Measurements from ENCODE around the gene FOXO1.
A peak's percentile ranks its signal among the peaks of the same experiment; 100 is the strongest.
"Not testable (repeated sequence)": the region's sequence is repeated elsewhere in the genome, so short reads cannot be mapped to it uniquely, and the experiment has no call there.

FOXO1 gene

DNA sequence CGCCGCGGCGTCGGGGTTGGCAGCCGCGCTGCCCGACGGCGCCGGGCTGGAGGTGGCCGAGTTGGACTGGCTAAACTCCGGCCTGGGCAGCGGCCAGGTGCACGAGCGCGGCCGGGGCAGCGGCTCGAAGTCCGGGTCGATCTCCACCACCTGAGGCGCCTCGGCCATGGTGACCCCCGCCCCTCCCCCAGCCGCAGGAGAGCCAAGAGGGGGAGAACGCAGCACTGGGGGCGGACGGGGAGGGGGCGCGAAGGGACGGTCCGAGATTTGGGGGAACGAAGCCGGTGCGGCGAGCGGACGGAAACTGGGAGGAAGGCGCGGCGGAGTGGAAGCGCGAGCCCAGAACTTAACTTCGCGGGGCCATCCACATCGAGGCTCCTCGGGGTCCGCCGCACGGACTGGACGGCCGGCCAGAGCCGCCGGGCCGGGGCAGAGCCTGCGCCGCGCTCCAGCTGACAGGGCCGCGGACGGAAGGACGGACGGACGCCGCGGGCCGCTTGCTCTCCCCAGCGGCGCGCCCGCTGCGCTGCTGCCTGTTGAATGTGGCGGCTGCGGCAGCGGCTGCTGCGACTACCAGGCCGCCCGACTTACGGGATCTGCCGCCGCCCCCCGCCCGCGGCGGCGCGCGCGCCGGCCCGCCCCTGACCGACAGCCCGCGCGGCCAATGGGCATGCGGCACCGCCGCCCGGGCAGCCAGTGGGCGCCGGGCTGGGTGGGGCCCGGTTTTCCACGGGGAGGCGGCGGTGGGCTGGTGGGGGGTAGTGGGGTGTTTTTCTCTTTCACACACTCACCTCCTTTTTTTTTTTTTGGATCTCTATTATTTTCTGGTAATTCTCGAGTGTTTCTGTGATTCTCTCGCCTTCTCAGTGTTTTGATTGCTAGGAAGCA lies at the start of gene FOXO1:
Gene FOXO1, minus strand, starts transcription at position 597 of the 888 bp plus-strand sequence. Its CDS starts 429 bp downstream, at position 168.
- Histone ChIP-seq H3K27ac (peak within 1 kb of the TSS; percentile 79), H3K36me3 (replicated peaks) (no peaks in the 10 kb centered on the region), H3K27me3 (replicated peaks) (no peaks in the 10 kb centered on the region), H3K4me3 (ENCODE audit: low read depth, low read length) (peak within 1 kb of the TSS; percentile 81)
- peak; percentile 80 for DNase-seq
- in situ Hi-C loops (cut with HindIII; ENCODE audit: low pct_ligation_motif_present, low sequenced_read_pairs), result no loop called here
- TF ChIP-seq, protein P1, sequence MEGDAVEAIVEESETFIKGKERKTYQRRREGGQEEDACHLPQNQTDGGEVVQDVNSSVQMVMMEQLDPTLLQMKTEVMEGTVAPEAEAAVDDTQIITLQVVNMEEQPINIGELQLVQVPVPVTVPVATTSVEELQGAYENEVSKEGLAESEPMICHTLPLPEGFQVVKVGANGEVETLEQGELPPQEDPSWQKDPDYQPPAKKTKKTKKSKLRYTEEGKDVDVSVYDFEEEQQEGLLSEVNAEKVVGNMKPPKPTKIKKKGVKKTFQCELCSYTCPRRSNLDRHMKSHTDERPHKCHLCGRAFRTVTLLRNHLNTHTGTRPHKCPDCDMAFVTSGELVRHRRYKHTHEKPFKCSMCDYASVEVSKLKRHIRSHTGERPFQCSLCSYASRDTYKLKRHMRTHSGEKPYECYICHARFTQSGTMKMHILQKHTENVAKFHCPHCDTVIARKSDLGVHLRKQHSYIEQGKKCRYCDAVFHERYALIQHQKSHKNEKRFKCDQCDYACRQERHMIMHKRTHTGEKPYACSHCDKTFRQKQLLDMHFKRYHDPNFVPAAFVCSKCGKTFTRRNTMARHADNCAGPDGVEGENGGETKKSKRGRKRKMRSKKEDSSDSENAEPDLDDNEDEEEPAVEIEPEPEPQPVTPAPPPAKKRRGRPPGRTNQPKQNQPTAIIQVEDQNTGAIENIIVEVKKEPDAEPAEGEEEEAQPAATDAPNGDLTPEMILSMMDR (IDR thresholded peaks at IDR 0.05; ENCODE audit: low read depth, low read length, missing control alignments), result no peak

DNA sequence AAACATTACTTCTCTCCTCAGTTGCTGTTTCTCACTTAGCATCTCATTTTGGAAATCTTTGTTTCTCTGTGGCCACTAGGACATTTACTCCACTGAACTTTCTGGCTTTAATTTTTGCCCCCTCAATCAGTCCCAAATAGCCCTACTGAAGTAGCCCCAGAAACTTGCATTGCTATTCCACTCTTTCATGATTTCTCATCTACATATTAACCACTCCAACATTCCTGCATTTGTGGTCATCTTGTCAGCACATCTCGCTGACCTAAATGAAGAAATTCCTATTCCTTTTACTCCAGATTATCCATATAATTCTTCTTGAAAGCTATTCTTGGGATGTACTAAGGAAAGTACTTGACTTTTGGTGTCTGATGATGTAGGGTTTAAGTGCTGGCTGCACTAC lies 48.0 kb upstream of the FOXO1 start:
- H3K27me3 ChIP-seq (replicated peaks); in situ Hi-C loops (cut with HindIII; ENCODE audit: low pct_ligation_motif_present, low sequenced_read_pairs); H3K27ac ChIP-seq; DNase-seq; H3K36me3 ChIP-seq (replicated peaks); H3K4me3 ChIP-seq (ENCODE audit: low read depth, low read length): not testable (repeated sequence)

DNA sequence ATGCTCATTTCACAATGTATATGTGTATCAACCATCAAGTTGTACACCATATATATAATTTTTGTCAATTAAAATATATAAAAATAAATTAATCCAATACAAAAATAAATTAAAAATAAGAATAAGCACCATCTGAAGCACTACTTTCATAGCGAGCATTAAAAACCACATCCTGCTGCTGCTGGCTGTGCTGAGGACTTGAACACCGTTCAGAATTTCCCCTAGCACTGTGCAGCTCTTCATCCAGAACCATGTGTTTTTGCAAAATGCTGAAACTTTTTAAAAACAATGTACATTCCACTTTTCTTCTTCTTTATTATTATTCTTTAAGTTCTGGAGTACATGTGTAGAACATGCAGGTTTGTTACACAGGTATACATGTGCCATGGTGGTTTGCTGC lies 40.0 kb upstream of the FOXO1 start:
- H3K27me3 ChIP-seq (replicated peaks), result no peaks in the 10 kb centered on the region
- no peak overlapping the region for H3K27ac ChIP-seq
- no peak for DNase-seq
- in situ Hi-C loops (cut with HindIII; ENCODE audit: low pct_ligation_motif_present, low sequenced_read_pairs), result no loop called here
- H3K4me3 ChIP-seq (ENCODE audit: low read depth, low read length), result no peak overlapping the region
- TF ChIP-seq, protein P1 (IDR thresholded peaks at IDR 0.05; ENCODE audit: low read depth, low read length, missing control alignments), result no peak
- H3K36me3 ChIP-seq (replicated peaks), result no peaks in the 10 kb centered on the region

DNA sequence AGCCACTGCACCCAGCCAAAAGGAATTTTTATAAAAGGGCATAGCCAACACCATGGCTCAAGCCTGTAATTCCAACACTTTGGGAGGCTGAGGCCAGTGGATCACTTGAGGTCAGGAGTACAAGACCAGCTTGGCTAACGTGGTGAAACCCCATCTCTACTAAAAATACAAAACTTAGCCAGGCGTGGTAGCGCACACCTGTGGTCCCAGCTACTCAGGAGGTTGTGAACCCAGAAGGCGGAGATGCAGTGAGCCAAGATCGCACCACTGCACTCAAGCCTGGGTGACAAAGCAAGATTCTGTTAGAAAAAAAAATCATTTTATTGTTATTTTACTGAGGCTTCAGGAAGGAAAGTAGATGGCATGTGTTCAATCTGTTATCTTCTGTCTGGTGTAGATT lies 31.3 kb upstream of the FOXO1 start:
- TF ChIP-seq, protein P1 (IDR thresholded peaks at IDR 0.05; ENCODE audit: low read depth, low read length, missing control alignments), result no peak
- DNase-seq, result no peak
- Histone ChIP-seq H3K27ac (no peak overlapping the region), H3K4me3 (ENCODE audit: low read depth, low read length) (no peak overlapping the region), H3K36me3 (replicated peaks) (no peaks in the 10 kb centered on the region), H3K27me3 (replicated peaks) (no peaks in the 10 kb centered on the region)
- in situ Hi-C loops (cut with HindIII; ENCODE audit: low pct_ligation_motif_present, low sequenced_read_pairs), result no loop called here

DNA sequence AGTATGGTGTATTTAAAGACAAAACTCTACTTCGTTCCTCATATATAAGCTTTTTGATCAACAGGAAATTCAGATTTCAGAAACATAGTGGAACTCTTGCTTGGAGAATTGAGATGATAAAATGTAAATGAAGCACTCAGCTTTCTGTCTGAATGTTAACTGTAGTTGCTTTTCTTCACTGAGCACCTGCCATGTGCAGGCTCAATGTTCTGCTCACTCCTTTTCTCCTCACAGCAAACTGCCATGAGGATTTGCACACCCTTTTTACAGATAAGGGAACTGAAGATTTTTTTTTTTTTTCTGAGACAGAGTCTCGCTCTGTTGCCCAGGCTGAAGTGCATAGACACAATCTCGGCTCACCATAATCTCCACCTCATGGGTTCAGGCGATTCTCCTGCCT lies 28.0 kb upstream of the FOXO1 start:
- no peak for DNase-seq
- H3K36me3 ChIP-seq (replicated peaks), result no peaks in the 10 kb centered on the region
- TF ChIP-seq, protein P1 (IDR thresholded peaks at IDR 0.05; ENCODE audit: low read depth, low read length, missing control alignments), result no peak
- in situ Hi-C loops (cut with HindIII; ENCODE audit: low pct_ligation_motif_present, low sequenced_read_pairs), result no loop called here
- no peaks in the 10 kb centered on the region for H3K27me3 ChIP-seq (replicated peaks)
- no peak overlapping the region for H3K27ac ChIP-seq
- H3K4me3 ChIP-seq (ENCODE audit: low read depth, low read length), result no peak overlapping the region

DNA sequence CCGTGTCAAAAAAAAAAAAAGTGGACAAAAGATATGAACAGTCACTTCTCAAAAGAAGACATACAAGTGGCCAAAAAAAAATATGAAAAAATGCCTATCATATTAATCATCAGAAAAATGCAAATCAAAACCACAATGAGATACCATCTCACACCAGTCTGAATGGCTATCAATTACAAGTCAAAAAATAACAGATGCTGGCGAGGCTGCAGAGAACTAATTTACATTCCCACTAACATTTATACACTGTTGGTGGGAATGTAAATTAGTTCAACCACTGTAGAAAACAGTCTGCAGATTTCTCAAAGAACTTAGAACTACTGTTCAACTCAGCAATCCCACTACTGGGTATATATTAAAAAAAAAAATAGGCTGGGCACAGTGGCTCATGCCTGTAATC lies 26.5 kb upstream of the FOXO1 start:
- in situ Hi-C loops (cut with HindIII; ENCODE audit: low pct_ligation_motif_present, low sequenced_read_pairs), result no loop called here
- no peaks in the 10 kb centered on the region for H3K27me3 ChIP-seq (replicated peaks)
- peak; percentile 19 for DNase-seq
- H3K36me3 ChIP-seq (replicated peaks), result no peaks in the 10 kb centered on the region
- TF ChIP-seq, protein P1 (IDR thresholded peaks at IDR 0.05; ENCODE audit: low read depth, low read length, missing control alignments), result no peak
- no peak overlapping the region for H3K27ac ChIP-seq
- no peak overlapping the region for H3K4me3 ChIP-seq (ENCODE audit: low read depth, low read length)
